A673 (cell line): ENCODE measurements around the gene GIGYF2. TPM values are rescaled to one million over a fixed set of nuclear protein-coding genes. Genes with fewer than 3 reads are reported as not detected.

ENCODE experiments used
- BruUV-seq: library from RNA; stranded (reverse); fragments of 400-500 nt; replicated peaks from 2 replicates; lab custom pipeline; 2021; lab: Mats Ljungman, UMichigan
- CTCF ChIA-PET: fragments of 300-600 bp; sonication (Branson Sonifier 250); formaldehyde crosslinking; loops from one replicate; lab custom pipeline; 2022; ENCODE audit warnings: antibody characterized with exemption; lab: Charles Lee
- POLR2A ChIA-PET: fragments of 300-600 bp; sonication (Branson Sonifier 250); formaldehyde crosslinking; loops from one replicate; lab custom pipeline; 2022; ENCODE audit warnings: antibody characterized with exemption; ENCODE audit not compliant: low non-redundant PET; lab: Charles Lee
- DNase-seq: peaks from one replicate; pipeline ENCODE4 v3.0.0-alpha.2; 2015; ENCODE audit warnings: low spot score
- H3K27ac ChIP-seq: fragments of 200-600 bp; sonication (generic); 2 replicates; pipeline ENCODE4 v1.5.1; 2016; ENCODE audit warnings: mixed run types, low read depth, mild to moderate bottlenecking, mixed read lengths, antibody characterized with exemption, low read length; ENCODE audit not compliant: poor library complexity, severe bottlenecking
- H3K27me3 ChIP-seq: fragments of 200-600 bp; sonication (generic); replicated peaks from 2 replicates; pipeline ENCODE4 v1.6.1; 2017; ENCODE audit warnings: mixed run types, low read depth, mild to moderate bottlenecking, mixed read lengths, antibody characterized with exemption, low read length; ENCODE audit not compliant: insufficient read depth, poor library complexity
- H3K36me3 ChIP-seq: fragments of 200-600 bp; sonication (generic); 2 replicates; pipeline ENCODE4 v1.6.1; 2016; ENCODE audit warnings: mixed run types, mild to moderate bottlenecking, mixed read lengths, antibody characterized with exemption, low read length; ENCODE audit not compliant: insufficient read depth, poor library complexity, severe bottlenecking
- H3K4me1 ChIP-seq: fragments of 200-600 bp; sonication (generic); 2 replicates; pipeline ENCODE4 v1.6.1; 2017; ENCODE audit warnings: mixed run types, mild to moderate bottlenecking, mixed read lengths, antibody characterized with exemption, low read length; ENCODE audit not compliant: insufficient read depth, poor library complexity, severe bottlenecking
- H3K4me3 ChIP-seq: fragments of 200-600 bp; sonication (generic); 2 replicates; pipeline ENCODE4 v1.5.1; 2016; ENCODE audit warnings: low read depth, mixed run types, mild to moderate bottlenecking, mixed read lengths, low read length; ENCODE audit not compliant: poor library complexity, severe bottlenecking
- H3K9me3 ChIP-seq: fragments of 200-600 bp; sonication (generic); 2 replicates; pipeline ENCODE4 v1.6.1; 2016; ENCODE audit warnings: mixed run types, low read depth, mild to moderate bottlenecking, mixed read lengths, antibody characterized with exemption, low read length; ENCODE audit not compliant: poor library complexity, severe bottlenecking
- EZH2 ChIP-seq: fragments of 200-600 bp; sonication (generic); IDR thresholded peaks from 2 replicates; pipeline ENCODE4 v1.6.1; 2017; ENCODE audit warnings: borderline replicate concordance, low read depth, mild to moderate bottlenecking, mixed read lengths, antibody characterized with exemption, low read length; ENCODE audit not compliant: poor library complexity, severe bottlenecking
- intact Hi-C: fragments of 100-400 bp; cut with micrococcal nuclease; formaldehyde crosslinking; loops from one replicate; pipeline ENCODE4 v1.10.0; 2022; ENCODE audit not compliant: unreplicated experiment
- total RNA-seq: library from RNA; stranded (reverse); gene quantifications from 2 replicates; pipeline ENCODE4 v1.2.3, GENCODE V29; 2021
- TF ChIP-seq, protein P1 (sequence below): fragments of 300-800, 200-600 bp; sonication (generic); conservative IDR thresholded peaks from 2 replicates; pipeline ENCODE4 v1.5.1; 2017; ENCODE audit warnings: low read depth, mild to moderate bottlenecking, antibody characterized with exemption, low read length, moderate library complexity, mixed read lengths

Gene GIGYF2
- total RNA-seq, 1 experiment from 2014 or later: 62.8 TPM

GRCh38 chr2:232874677-232875223, 177.6 kb downstream of the GIGYF2 start:
- Histone ChIP-seq H3K27ac (no peak overlapping the region), H3K4me3 (no peak overlapping the region), H3K4me1 (no peaks in the 10 kb centered on the region), H3K27me3 (no peaks in the 10 kb centered on the region), H3K9me3 (no peaks in the 10 kb centered on the region), H3K36me3 (no peaks in the 10 kb centered on the region)
- CTCF ChIA-PET: no interaction called here
- intact Hi-C loops: no loop called here
- POLR2A ChIA-PET: no interaction called here
- no TSS peak for BruUV-seq
- TF ChIP-seq EZH2: no peak
- TF ChIP-seq, protein P1, sequence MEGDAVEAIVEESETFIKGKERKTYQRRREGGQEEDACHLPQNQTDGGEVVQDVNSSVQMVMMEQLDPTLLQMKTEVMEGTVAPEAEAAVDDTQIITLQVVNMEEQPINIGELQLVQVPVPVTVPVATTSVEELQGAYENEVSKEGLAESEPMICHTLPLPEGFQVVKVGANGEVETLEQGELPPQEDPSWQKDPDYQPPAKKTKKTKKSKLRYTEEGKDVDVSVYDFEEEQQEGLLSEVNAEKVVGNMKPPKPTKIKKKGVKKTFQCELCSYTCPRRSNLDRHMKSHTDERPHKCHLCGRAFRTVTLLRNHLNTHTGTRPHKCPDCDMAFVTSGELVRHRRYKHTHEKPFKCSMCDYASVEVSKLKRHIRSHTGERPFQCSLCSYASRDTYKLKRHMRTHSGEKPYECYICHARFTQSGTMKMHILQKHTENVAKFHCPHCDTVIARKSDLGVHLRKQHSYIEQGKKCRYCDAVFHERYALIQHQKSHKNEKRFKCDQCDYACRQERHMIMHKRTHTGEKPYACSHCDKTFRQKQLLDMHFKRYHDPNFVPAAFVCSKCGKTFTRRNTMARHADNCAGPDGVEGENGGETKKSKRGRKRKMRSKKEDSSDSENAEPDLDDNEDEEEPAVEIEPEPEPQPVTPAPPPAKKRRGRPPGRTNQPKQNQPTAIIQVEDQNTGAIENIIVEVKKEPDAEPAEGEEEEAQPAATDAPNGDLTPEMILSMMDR: no peak
- no peak for DNase-seq

DNA sequence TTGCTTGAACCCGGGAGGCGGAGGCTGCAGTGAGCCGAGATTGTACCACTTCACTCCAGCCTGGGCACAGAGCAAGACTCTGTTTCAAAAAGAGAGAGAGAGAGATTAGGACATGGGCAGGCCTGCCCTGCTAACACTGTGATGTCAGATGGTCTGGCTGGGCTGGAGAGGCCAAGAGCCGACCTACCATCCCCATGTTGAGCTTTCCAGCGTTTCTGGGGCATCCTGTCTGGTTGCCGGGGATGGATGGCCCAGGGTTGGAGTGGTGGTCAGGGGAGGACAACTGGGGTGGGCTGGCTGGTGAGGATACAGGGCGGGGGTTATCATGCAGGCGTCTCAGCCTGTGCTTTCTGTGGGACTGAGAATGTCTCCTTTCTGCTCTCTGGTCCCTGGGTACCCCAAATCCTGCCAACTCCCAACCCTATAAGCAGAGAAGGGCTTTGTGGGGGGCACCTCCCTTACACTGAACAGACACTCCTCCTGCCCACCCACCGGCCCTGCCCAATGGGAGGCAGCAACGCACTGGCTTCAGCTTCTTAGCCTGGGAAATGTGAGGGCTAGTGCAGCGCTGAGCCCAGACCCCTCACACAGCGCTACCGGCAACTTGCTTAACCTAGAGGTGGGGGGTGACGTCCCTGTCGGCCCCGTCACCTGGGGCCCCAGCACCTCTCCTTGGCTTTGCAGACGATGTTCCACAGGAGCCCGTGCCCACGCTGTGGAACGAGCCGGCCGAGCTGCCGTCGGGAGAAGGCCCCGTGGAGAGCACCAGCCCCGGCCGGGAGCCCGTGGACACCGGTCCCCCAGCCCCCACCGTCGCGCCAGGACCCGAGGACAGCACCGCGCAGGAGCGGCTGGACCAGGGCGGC, 178.4 kb downstream of the GIGYF2 start:
- Histone ChIP-seq H3K4me3 (peak overlapping the region; percentile 55), H3K9me3 (no peaks in the 10 kb centered on the region), H3K27ac (no peak overlapping the region), H3K4me1 (no peaks in the 10 kb centered on the region), H3K36me3 (no peaks in the 10 kb centered on the region), H3K27me3 (no peaks in the 10 kb centered on the region)
- ChIA-PET CTCF (no interaction called here), POLR2A (no interaction called here)
- BruUV-seq: no TSS peak
- TF ChIP-seq, protein P1: 0 out of 2 replicates have a peak, but pooled peaks have one; percentile 20
- TF ChIP-seq EZH2: no peak
- DNase-seq: peak; percentile 19
- intact Hi-C loops: no loop called here

DNA sequence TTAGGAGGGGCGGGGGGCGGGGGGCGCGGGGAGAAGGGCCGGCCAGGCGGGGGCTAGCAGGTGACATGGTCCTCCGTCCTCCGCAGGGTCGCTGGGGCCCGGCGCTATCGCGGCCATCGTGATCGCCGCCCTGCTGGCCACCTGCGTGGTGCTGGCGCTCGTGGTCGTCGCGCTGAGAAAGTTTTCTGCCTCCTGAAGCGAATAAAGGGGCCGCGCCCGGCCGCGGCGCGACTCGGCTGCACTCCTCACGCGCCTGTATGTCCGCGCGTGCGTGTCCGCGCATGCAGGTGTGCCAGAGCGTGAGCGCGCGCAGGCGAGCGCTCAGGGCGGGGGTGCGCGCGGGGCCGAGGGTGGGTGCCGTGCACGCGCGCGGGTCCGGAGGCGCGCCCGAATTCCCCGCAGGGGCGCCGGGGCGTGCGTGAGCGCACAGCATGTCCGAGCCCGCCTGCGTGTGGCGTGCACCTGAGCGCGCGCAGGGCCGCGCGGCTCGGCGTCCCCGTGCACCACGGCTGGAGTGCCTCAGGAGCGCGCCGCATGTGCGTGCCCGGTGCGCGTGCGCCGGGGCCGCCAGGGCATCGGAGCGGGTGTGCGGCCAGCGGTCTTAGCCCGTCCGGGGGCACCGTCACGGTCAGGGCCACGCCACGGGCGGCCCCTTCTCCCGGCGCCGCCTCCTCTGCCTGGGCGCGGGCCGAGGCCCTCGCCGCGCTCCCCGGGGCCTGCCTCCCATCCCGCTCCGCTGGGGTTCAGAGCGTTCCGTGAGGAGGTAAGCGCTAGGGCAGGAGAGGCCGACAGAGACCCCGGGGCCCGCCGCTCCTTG, 179.2 kb downstream of the GIGYF2 start:
- no peaks in the 10 kb centered on the region for H3K4me1 ChIP-seq
- H3K4me3 ChIP-seq: peak overlapping the region; percentile 55
- peak; percentile 14 for DNase-seq
- H3K9me3 ChIP-seq: no peaks in the 10 kb centered on the region
- intact Hi-C loops: no loop called here
- no peaks in the 10 kb centered on the region for H3K36me3 ChIP-seq
- POLR2A ChIA-PET: no interaction called here
- no TSS peak for BruUV-seq
- CTCF ChIA-PET: no interaction called here
- H3K27me3 ChIP-seq: no peaks in the 10 kb centered on the region
- no peak overlapping the region for H3K27ac ChIP-seq
- TF ChIP-seq, protein P1: no peak; the same call in 1 of the 2 replicates
- TF ChIP-seq EZH2: no peak
